GM10847 (cell line): Measurements from ENCODE around the gene TFB1M.

Experiments used
- POLR2A ChIP-seq: IDR thresholded peaks from 2 replicates; pipeline ENCODE4 v1.6.1; 2011; ENCODE audit not compliant: insufficient read length; ENCODE audit errors: extremely low read depth

Gene TFB1M

DNA sequence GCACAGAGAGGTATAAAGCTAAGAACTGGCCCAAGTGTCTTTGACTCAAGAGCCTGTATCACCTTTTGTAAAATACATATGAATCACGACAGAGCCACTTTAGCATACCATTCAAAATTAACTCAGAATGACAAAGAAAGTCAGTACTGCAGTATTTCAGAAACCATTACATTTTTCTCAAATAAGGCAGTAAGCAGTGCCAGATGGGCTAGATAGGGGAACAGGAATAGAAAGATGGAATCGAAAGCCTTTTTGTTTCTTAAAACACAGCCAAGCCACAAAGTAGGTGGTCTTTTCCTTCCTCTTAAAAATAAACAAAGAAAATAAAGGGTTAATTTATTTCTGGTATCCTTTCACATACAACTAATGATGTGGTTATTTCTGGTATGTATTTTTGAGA is 40.2 kb downstream of the TFB1M start:
- no peak for TF ChIP-seq POLR2A

DNA sequence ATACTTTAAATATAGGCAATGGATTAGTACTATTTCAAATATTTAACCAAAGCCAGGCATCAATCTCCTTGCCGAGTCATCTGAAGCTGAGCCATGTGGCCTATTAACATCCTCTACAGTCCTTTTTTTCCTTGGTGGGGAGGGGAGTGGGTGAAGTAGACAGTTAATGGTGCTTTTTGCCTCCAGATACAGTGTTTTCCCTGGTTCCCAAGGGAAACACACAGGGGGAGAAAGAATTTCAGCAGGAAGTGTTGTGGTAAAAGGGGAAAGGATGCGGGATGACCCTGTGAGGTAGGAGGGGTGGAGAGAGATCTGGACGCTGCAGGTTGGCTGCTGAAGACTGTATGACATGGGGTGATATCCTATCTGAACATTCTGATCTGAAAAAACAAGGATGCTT is 40.9 kb downstream of the TFB1M start:
- no peak for TF ChIP-seq POLR2A

DNA sequence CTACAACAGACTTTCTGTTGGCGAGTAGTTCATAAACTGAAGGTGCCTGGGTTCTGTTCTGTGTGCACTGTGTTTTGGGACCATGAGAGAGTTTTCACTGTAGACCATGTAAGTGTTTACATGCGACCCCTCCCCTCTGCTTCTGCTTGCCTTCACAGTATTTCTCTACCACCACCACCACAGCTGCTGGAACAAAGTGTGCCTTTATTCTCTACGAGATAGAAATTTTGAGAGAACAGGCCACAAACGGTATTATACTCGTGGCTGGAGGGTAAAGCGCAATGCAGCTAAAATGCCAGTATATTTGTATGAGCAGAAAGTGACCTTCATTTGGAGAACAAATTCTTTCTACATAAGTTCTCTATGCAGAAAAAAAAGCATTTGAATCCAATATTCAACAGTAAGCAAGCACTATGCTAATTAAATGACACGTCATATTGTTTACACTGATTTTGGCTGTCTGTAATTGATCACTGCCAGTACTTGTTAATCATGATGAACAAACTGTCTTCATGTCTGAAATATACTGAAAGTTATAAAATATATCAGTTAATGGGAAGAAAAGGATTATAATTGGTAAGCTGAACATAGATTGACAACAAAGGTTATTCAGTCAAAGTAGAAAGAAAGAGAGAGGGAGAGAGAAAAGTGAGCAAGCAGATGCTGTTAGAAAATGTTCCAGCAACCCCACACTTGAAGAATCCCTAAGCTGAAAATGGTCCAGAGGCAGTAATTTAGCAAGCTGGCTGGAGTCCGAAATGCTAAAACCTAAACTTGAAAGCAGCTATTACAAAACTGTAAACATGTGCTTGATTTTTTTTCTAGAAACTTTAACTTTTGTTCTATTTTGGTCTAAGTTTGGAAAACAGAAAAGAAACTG is 41.7 kb downstream of the TFB1M start:
- TF ChIP-seq POLR2A, result no peak

DNA sequence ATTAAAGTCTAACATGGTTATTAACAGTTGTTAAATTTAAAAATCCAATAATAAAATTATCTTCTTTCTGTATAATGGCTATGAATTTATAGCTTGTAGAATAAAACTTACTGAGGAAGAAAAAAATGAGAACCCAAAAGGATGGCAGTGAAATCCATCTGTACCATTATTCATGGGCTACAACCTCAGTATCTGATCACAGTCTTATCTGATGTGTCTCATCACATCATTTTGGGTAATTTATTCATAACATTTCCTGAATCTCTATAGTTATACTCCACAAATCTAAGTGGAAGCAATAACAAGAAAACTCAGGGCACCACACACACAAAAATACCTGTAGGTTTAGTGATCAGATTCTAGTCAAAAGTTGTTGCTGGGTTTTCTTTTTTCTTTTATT is 43.1 kb downstream of the TFB1M start:
- no peak for TF ChIP-seq POLR2A

DNA sequence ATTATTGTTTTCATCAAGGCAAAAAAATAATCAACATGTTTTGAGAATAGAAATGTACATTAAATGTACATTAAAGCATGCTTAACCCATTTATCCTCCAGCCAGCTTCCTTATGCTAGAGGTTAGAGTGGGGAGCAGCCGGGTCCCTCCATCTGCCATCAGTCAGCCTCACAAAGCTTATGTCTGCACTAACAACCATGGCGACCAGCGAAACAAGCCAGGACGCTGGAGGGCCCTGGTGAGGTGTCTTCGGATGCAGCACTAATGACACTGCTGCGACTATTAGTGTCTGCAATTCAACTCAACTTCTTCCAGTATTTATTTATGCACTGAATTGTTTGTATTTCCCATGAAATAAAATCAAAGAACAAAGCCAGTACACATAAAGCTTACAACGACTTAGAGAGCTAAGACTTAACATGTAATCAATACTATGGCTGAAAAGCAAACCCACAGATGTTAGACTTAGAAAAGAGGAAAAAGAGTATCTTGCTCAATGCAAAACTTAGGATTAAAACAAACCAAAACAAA is 43.7 kb downstream of the TFB1M start:
- no peak for TF ChIP-seq POLR2A

DNA sequence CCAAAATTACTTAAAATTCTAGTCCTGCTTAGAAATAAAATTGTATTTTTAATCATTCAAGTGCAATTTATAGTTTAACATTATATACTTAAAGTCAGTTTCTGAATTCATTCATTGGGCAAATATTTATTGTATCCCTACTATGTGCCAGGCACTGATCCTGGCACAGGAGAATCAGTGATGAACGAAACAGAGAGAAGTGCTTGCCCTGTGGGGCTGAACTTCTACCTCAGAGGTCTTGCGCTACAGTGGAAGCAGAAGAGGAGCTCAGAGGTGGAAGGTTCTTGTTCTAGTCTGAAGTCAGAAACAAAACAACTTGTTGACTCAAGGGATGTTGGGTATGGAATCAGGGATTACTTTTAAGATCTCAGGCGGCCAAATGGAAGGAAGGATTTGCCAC is 44.5 kb downstream of the TFB1M start:
- no peak for TF ChIP-seq POLR2A

DNA sequence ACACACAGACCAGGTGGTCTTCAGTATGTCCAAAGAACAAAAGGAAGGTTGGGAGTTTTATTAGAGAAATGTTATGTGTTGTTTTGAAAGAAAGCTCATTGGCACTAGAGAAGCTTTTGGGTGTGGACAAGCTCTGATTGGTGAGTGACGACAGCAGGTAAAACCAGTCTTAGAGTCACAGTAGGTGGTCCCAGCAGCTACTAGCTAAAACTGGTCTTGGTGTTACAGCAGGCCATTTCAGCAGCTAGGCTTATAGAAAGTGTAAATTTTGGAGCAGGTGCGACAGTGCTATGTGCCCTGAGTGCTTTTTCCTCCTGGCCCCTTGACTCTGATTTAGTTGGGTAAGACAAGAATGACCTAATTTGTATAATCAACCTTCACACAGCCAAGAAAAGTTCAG is 46.9 kb downstream of the TFB1M start:
- TF ChIP-seq POLR2A, result no peak

DNA sequence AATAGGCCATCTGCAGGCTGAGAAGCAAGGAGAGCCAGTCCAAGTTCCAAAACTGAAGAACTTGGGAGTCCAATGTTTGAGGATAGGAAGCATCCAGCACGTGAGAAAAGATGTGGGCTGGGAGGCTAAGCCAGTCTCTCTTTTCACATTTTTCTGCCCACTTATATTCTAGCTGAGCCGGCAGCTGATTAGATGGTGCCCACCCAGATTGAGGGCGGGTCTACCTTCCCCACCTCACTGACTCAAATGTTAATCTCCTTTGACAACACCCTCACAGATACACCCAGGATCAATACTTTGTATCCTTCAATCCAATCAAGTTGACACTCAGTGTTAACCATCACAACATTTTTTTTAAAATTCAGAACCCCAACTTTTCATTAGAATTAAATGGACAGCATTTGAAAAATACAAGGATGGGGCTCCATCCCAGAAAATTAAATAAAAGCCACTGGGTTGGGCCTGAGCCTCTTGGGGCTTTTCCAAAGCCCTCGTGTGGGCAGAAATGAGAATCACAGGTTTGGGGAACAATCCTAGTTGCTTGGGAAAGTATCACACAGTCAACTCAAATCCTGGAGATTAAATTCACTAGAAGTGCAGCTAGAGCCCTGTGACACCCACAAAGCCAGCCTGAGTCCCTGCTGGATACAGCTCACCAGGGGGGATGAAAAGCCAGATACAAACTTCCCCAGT is 48.3 kb downstream of the TFB1M start:
- TF ChIP-seq POLR2A, result no peak

DNA sequence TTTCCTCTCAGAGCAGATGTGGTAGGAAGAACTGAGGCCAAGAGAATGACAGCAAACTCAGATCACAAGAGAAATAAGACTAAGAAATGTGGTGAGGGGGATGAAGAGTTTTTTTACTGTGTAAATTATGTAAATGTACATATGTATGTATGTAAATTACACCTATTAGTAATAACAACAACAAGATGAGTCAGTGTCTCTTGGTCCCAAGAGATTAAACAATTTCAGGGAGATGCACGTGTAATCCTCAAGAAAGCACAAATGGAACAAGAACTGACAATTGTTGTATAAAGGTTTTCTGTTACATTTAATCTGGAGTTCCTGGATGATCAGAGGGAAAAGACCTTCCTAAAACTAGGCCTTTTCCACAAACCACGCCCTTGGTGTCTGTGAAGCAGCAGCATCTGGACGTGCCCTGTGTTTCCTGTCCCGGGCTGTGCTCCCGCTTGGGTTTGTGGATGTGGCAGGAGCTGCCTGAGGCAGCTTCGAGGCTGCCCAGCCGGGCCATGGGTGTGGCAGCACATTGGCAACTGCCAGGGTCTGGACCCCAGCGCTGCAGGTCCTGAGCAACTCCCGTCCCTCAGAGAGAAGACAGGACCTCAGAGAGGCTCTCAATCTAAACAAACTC is 49.5 kb downstream of the TFB1M start:
- TF ChIP-seq POLR2A, result no peak

DNA sequence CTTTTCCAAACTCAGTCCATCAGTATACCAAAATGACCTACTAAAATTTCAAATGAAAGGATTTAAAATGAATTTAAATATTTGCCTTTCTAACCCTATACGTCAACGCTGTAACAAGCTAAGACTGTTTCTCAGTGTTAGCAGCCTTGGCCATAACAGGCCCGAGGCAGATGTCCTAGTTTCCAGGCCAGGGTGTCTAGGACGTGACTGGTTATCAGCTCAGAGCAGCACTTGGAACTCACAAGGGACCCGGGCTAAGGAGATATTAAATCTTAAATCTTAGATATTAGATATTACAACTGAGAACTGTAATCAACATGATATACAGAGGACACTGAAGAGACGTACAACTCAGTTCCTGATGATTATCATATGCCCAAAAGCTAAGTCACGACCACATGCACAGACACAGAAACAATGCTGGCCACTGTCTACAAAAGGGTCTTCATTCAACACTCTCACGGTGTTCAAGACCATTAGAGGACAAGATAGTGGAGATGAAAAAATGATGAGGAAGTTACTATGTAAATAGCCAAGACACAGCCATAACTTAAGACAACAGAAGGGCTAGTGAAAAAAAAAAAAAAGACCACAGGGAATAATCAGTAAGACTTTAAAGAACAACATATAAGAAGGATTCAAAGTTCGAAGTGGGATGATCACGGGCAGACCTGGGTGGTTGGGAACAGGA is 50.8 kb downstream of the TFB1M start, which contains the start of gene CLDN20:
TSS of gene CLDN20 (plus strand) at position 641 of the 691 bp plus-strand sequence. CDS start 11,707 bp downstream, outside the sequence.
- no peak for TF ChIP-seq POLR2A

DNA sequence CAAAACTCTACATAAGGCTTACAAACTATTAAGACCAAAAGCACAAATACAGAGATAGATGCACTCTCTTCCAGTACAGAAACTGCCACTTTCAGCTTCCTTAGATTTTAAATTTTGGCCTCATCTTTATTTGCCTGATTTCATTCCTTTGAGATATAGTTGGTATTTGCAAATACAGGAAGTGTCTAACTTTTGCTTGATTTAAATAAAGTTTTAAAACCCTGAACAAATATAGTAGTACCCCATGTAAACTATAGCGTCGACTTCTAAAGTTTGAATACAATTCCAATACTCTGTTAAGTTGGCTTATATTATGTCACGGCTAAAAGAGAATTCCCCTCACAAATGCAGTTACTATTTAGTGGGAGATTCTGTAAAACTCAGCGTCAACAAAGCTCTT is 51.6 kb downstream of the TFB1M start:
- no peak for TF ChIP-seq POLR2A

DNA sequence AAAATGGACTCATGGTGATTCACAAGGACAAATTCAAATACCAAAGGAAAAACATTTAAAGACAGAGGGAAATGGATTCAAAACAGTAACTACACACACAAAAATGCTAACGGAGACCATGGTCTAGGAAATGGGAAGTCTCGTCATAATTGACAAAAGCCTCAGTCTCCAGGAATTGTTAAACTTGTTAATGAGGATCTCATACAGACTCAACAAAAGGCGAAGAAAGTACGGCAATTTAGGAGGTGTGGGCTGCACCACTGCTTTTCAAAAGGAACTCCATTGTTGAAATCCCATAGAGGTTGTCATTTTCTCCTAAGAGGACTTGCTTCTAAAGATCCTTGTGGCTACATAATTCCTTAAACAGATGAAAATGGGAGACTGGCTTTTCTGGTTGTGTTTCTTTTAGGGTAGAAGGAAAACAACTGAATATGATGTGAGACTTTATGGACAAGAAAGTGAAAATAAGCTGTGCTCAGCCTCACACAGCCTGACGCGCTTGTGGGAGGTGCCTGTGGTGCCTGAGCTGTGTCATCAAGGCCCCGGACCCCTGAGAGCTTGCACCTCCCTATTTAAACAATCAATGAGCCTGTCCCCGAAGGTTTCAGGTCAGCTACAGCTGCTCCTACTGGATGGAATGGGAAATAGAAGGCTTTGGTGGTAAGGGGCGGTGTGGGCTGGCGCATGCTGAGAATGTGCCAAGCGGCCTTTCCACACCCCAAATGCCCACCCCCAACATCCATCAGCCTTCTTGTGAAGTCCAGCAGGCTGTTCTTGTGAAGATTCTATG is 53.0 kb downstream of the TFB1M start:
- no peak for TF ChIP-seq POLR2A

DNA sequence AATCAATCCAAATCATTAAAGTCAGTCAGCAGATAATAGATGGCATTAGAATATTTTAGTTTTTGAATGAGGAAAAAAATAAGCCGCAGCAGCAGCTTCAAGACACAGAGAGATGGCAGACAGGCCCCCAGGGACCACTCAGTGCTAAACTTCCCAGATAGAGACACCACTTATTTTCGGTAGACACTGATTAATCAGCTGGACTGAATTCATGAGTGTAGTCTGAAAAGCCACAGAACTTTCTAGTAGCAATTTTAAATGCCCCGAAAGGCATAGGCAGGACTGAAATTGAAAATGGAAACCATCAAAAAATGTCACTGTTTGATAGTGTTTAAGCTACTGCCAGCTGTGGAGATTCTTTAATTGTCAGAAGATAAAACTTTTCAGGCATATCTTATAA is 53.6 kb downstream of the TFB1M start:
- no peak for TF ChIP-seq POLR2A

DNA sequence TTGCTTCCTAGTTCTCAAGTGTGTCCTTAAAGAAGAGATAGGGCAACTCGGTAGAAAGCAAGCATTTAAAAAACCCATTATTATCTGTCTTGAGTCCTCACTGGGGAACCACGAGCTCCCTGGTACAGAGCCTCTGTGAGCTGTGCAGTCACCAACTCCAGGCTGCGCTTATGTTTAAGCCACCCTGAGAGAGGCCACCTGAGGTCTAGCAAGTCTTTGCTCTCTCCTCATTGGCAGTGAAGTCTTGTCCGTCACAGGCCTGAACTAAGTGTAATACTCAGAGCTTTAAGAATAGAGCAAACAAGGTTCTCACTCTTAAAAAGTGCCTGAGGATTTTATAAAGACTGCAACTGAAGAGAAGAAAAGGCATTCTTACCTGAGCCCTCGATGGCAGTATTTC is 54.4 kb downstream of the TFB1M start:
- no peak for TF ChIP-seq POLR2A

DNA sequence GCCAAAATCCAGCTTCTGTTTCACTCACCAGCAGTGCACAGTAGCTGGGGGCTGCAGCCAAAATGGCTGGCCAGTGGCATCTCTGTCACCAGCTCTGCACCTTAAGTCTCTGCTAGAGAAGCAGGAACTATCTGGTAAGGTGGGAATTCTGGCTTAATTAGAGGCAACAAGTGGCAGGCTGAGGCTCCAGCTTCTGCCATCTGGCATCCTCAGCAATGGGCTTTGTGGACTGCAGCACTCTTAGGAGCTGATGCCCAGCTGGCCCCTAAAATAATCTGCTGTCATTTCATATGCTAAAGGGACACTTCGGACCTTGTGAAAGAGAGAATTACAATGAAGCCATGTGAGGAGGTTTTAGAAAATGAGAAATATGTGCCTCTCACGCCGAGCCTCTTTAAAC is 55.1 kb downstream of the TFB1M start:
- no peak for TF ChIP-seq POLR2A

DNA sequence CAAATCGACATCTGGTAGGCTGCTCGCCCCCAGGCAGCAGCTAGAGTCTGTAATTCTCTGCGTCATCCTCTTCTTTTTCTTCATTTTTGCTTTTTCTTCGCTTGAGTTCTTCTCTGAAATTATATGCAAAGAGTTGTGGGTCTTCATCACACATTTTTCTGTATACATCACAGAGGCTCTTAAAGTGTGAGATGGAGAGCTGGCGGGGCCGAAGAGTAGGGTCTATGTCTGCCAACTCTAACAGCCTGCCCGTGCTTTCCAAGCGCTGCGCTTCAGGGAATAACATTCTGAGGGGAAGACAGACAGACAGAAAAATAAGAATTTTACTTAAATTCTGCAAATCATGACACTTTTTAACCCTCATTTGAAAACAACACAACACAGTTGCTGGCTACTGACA is 56.5 kb downstream of the TFB1M start:
- TF ChIP-seq POLR2A, result no peak
